HG02870 (cell line): ENCODE results near the gene MYO5B.

Experiments used
- ATAC-seq: cut with Tn5 transposase; IDR thresholded peaks from one replicate; pipeline ENCODE4 v1.9.1; 2021; ENCODE audit warnings: mild to moderate bottlenecking, moderate library complexity; ENCODE audit not compliant: unreplicated experiment

Gene MYO5B

DNA sequence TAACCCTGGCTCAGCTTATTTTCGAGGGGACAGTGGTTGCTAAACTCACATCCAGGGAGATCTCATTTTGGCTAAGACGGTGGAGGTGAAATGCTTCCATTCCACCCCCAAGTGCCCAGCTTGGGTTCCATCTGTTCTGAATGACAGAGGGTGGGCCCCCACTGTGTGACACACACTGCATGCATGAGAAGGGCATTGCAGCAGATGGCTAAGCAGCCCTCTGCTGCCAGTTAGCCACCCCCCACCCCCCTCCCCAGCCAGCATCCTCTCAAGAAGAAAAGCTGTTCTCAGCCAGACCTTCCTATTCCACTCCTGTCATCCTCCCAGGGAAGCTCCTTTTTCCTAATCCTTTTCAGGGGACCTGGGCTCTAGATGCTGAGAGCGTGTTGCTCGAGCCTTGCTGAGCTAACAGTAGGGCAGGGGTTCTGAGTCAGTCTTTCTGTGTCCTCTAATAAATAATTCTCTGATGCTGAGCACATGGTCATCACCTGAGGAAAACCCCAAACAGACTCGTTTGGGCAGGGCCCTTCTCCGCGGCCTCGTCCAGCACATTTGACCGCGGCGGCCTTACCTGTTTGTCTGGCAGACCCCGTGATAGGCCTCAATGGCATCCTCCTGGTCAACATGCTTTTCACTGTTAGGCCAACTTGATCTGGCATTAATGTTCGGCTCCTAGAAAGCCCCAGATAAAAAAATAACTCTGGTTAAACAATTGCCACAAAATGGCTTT, 332.1 kb downstream of the MYO5B start:
- no peak for ATAC-seq

DNA sequence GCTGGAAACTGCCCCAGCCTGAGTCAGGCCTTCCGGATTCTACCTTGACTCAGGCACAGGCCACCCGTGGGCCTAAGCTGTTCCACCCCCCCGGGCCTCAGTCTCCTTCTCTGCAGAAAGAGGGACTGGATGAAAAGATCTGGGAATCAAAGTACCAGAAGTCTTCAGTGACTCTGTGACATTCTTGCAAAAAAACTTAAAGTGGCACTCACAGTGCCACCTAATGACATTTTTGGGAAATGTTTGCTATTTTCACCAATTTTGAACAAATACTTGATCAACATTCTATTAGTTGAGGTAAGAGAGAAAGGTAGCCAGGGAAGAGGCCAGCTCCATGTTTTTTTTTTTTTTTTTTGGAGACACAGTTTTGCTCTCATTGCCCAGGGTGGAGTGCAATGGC, 333.3 kb downstream of the MYO5B start:
- no peak for ATAC-seq

DNA sequence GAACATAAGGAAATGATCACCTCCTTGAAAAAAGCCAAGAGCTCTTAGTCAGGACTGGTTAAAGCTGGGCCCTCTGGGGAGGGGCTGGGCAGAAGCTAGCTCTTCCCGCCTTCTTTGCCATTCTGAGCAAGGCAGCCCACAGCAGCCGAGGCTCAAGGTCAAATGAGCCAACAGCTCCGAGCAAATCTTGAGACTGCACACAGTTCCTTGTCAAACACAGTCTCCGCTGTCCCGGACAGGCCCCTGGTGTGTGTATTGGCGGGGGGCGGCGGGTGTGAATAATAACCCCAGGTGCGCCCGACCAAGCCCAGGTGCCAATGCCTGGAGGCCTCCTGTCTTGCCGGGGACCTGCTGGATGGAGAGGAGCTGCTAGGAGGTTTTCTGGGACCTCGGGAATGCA, 335.2 kb downstream of the MYO5B start:
- no peak for ATAC-seq

DNA sequence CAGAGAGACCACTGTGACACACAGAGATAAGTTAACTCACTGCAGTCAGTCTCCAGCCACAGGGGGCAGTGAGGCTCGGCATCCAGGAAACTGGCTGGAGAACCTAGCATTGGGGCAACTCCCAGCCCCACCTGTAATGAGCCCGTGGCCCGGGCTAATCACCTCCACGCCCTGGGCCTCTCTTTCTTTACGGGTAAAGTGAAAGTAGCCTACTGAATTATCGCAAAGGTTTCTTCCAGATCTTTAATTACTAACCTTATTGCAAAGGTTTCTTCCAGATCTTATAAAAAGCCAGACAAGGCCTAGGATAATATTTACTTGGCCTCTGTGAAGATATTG, 336.0 kb downstream of the MYO5B start:
- ATAC-seq, result no peak

DNA sequence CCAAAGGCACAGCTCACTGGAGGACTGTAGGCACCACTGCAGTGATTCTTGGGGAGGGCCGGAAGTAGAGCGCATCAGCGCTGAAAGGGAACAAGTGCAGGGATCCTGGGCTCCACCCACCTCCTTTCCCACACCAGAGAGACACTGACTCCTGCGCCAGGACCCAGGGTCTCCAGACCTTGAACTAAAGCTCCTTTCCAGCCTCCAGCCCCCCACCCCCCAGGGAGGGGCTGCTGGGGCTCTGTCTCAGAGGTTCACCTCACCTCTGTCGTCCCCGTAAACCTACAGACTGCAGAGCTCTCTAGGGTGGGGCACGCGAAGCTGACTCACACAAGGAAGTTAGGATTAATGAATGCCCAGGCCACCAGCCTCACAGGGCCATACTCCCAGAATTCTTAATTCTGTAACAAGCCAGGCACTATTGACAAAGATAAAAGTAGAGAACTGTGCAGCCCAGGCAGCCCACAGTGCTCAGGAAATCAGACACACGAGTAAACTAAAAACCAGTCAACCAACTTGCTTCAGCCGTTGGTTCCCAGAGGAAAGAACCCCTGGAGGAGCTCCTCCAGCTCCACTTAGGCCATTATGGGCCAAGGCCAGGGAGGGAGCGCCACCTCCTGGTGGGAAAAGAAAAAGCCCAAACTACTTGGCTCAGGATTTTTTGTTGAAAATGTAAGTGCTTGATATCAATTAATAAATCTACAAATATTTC, 336.5 kb downstream of the MYO5B start:
- no peak for ATAC-seq

DNA sequence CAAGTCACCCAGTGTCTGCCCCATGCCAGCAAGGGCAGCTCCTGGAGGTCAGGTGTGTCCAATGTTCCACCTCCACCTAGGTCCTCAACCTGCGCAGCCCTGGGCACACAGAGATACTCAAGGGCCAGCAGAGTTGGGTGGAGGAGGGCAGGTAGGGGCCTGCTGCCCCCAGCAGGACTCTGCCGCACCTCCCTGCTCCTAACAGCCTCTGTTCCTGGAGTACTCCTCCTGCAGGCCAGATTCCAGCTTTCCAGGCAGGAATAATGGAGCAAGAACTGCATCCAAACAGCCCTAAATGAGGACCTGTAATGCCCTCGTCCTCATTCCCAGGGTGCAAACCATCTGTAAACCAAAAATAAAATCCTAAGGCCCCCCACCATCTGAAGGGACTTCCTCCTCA, 337.2 kb downstream of the MYO5B start:
- no peak for ATAC-seq

DNA sequence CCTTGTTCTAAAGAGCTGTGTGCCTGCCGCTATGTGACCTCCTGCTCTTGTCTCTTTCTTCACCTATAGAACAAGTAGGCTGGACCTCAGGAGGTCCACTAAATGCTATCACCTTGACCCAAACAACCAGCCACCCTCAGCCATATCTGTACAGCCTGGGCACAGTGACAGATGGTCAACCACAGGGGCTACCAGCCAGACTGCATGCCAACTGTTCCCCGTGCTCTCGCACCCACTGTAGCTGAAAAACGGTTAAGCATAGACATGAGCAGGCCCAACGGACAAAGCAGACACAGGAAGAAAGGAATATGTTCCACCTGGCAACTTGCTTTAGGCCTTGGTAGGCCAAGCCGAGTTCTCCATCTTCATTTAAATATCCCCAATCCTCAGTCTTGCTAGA, 338.5 kb downstream of the MYO5B start:
- no peak for ATAC-seq

DNA sequence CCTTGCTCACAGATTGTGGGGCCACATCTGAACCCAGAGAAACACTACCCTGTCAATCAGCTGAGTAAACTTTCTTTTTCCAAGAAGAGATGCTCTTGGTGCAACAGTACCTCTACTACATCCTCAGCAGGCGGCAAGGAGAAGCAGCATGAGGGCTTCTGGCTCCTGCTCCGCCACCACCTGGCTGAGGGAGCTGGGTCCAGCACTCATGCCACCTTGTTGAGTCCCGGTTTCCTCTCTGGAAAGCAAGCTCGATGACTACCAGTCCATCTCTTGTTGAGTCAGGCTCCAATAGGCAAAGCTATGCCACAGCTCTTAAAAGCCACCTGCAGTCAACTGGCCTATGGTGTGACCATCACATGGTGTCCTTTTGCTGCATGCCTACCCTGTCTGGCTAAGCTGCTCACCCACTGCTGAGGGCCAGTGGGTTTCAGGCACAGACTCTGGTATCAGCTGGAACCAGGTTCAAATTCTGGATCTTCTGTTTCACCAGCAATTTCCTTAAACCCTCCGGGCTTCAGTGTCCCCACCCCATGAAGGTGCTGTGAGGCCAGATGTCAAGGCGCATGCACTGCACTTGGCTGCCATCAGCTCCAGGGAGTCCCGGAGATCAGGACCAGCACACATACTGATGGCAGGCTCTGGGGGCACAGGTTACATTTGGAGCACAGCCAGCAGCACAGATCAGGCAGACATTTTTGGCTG, 339.1 kb downstream of the MYO5B start:
- ATAC-seq, result no peak

DNA sequence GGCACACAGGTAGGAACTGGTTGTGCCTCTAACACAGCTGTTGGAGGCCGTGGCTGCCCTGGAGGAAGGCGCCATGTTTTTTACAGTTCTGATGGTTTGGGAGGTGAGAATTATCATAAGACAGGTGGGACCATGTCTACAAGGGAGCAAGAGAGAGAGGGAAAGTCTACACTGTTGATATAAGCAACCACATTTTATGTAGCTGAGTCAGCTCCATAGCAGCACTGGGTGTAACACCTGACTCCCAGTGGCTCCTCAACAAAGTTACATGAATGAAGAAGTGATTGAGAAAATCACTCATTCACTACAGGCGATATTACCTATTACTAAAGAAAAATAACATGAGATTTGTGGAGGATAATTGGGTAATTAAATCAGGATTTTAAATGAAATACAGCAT, 340.3 kb downstream of the MYO5B start:
- ATAC-seq, result no peak

DNA sequence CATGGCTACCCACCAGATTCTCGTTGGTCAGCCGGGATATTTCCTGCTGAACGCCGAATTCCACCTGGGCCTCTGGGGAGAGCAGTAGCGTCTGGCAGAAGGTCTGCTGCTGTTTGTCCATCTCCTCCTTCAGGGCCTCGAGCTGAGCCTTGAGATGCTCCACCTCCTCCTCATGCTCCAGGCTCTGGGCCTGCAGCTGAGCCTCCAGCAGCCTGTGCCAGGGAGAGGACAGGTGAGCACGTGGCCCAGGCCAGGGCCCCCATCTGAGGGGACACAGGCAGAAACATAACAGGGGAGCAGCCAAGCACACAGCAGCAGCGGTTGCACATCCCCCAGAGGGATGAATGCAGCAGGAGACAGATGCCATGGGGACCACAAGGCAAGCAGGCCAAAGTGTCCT, 341.5 kb downstream of the MYO5B start:
- ATAC-seq, result no peak

DNA sequence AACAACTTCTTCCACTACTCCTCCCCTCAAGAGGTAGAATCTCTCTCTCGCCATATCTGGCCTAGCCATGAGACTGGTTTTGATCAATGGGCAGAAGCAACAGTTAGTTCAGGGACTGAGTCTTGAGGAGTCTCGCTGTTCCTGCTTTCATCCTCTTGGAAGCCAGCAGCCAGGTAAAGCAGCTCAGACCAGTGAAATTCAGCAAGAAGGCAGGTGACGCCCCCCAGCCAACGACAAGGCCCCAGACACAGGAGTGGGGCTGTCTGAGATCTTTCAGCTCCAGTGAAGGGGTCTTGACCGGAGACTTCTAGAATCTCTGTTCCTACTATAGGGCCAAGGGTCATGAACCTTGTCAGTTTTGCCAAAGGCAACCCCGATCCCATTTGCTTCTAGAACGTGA, 341.9 kb downstream of the MYO5B start:
- ATAC-seq, result no peak

DNA sequence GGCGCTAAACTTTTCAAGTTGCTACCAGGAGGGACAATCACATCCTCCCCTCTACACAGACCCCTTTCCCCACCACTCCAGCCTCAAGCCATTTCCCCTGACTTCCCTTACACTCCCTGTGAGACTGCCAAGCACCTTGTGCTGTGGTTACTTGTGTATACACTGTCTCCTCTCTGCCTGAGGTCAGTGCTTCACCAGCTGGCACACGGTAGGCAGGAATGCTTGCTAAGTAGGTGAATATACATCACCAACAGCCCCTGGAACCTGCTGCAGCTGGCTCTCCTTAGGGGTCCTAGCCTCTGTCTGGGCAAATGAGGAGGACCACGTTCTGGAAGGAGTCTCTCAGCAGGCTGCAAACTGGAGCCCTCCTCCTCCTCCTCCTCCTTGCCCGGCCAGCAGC, 343.3 kb downstream of the MYO5B start:
- no peak for ATAC-seq

DNA sequence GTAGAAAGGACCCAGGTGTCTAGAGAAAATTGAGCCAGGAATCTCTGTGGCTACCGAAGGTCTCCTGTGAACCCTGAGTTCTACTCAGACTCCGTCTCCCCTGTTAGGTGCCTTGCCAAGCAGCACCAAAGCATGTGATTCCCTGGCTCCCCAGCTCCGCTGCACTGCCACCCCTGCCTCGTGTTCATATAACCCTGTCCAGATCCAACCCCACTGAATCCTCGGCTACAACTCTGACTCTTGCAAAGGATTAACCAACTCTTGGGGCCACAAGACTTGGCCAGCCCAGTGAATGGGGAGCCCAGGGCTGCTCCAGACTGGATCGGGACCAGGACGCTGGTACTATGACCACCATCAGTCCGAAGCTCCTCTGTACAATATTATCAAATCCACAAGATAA, 344.3 kb downstream of the MYO5B start:
- no peak for ATAC-seq

DNA sequence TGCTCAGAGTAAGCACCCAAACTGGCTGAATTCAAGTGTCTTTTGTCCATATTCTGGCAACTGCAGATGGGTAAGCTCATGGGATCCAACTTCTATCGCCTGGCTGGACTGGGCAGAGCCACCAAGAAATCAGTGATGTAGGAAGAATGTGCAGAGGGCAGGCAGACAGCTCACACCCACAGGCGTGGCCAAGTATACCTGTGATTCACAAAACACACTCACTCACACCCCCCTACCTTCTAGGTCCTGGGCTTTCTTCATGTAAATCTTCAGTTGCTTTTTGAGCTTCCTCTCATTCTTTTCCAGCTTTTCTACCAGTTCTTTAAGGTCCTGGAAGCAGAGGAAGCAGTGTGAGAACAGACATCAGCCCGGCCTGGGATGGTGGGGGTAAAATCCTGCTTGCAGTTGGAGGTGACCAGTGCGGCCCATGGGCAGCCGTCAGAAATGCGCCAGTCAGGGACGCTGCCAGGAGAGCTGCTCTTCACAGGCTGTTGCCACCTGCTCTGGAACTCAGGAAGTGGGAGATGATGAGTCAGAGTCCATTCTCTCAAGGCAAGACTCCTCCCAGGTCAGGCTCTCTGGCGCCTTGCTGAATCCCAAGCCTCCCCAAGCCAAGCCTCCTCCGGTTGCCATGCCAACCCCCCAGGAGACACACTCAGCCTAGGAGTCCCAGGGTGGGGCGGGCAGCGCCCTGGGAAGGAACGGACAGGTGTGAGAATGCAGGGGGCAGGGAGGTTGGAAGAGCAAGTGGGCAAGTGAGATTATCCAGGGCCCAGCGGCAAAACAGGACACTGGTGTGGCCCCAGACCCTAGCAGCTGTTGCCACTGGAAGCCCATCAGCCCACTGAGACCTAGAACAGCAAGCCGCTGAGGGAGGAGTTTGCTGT, 345.4 kb downstream of the MYO5B start:
- no peak for ATAC-seq

DNA sequence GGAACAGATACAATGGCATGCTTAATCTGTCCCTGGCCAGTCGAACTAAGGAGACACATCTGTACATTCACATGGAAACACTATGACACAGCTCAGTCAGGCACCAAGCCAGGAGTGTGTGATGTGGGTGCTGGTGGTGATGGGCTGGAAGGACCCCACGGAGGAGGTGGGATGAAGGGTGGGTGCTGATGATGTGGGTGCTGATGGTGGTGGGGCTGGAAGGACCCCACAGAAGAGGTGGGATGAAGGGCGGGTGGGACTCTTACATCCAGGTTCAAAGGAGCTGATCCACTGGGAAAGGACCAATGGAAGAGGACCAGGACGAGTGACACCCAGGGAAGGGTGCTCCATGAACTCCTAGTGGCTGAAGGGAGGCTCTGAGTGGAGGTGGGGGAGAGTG, 346.8 kb downstream of the MYO5B start:
- no peak for ATAC-seq

DNA sequence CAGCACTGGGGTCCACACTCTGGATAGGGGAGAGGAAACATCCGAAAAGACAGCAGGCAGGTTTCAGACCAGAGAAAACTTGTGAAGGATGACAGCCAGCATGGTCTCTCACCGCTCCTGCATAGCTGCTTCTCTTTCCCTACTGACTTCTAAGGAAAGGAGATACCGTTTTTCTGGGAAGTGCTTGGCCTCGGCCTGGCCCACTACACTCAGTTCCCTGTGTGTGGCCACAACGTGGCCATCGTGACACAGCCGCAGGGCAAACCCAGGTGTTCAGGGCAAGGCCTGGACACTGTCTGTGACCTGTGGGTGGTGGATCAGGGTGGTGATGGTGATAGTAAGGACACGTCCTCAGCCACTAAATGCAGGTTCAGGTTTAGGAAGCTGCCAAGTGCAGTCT, 347.4 kb downstream of the MYO5B start:
- ATAC-seq, result no peak

DNA sequence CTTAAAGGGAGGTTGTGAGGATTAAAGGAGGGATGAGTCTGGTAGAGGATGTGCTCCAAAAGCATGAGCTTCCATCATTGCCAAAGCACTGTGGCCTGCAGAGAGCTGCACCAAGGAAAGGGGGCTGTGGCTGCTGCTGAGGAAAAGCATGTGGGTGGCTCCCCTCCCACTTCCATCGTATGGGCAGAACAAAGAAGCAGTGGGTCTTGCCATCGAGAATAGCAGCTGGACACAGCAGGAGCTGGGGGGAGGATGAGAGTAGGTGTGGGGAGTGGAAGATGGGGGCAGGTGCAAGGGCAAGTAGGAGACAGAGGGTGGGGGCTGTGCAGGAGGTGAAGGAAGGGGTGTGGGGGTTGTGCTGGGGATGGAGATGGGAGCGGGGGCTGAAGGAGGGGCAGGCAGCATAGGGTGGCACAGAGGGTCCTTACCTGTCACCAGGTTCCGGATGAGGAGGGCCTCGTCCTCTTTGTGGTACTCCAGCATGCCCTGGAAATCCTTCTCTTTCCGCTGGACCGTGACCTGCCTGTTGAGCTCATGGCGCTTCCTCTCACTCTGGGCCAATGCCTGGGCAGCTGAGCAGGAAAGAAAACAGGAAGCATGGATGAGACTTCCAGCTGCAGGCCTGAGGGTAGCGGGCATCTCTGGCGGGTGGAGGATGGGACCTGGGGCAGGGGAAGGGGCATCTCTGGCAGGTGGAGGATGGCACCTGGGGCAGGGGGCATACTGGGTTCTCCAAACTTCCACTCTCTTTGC, 348.1 kb downstream of the MYO5B start:
- ATAC-seq, result no peak

DNA sequence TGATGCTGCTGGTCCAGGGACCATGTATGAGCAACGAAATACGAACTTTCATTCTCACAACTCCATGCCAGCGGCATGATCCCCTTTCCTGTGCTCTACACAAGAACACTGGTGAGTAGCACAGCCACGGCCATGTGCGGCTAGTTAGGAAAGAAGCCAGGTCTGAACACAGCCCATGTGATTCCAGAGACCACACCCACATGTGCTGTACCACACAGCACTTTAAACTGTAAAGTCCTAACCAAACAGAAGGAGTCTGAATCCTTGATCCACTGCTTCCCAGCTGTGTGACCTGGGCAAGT, 348.6 kb downstream of the MYO5B start:
- ATAC-seq, result no peak

DNA sequence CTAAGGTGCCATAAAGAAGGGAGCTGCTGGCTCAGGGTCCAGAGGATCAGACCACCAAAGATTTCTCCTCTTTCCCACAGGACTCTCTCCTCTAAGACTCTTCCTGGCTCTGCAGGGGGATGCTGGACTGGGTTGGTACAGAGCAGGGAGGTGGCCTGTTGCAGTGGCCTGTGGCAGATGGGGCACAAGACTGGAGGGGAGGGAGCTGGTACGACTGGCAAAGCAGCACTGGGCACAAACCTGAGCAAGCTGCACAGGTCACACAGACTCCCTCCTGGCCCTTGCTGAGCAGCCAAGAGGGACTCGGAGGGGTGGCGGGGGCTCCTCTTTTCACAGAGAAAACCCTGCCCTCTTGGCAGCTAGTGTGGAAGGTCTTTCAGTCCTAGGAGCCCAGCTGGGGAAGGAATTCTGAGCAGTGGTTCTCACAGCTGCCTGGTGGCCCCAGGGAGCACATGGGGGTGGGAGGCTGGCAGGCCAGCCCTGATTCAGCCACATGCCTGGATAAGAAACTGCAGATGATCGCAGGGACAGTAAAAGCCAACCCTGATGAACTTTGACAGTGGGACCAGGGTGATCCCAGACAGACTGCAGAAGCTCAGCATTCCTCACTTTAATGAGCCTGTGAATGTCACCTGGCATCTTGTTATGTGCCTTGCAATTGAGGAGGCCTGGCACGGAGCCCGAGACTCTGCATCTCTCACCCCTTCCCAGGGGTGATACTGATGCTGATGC, 349.2 kb downstream of the MYO5B start:
- ATAC-seq, result no peak

DNA sequence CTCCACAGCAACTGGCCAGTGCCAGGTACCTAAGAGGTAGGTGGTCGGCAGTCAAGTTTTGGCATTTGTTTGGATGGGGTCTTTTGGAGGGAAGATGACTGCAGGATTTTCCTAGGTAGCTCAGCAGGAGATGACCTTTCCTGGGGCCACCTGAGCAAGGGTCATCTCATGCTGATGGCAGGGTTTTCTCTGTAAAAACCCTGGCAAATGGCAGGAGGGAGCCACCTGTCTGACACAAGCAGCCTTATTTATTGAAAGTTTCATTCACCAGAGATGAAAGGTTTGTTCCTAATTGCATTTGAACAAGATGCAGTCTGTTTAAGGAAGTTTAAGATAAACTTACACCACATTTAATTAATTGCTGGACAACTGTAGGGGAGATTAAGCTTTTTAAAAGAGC, 350.0 kb downstream of the MYO5B start:
- no peak for ATAC-seq
